ENCODE measurements around the gene TNFSF8. TPM values are rescaled to one million over a fixed set of nuclear protein-coding genes. Genes with fewer than 3 reads are reported as not detected.

TNFSF8 gene
- total and polyA plus RNA-seq, 4 experiments from 2014 or later = 43.2 to 108 (median 64.5) TPM

- H3K27me3 ChIP-seq (ENCODE audit: insufficient read depth, low read length) = no peaks in the 10 kb centered on the region
- no peaks in the 10 kb centered on the region for H3K4me1 ChIP-seq (ENCODE audit: insufficient read depth, low read length)
- H3K27ac ChIP-seq (ENCODE audit: low read depth, low read length) = no peak overlapping the region
- ChIA-PET CTCF (ENCODE audit: partially characterized antibody) (interaction anchor here (0.5 to 2.0 kb wide), 4 partner anchors 37 to 84 kb away, joined by 3 to 8 read pairs (median 4); no protein-coding TSS in a partner anchor), POLR2A (ENCODE audit: partially characterized antibody) (interaction anchor here (1.1 to 1.5 kb wide), 2 partner anchors 8 to 37 kb away, joined by 4 read pairs; no protein-coding TSS in a partner anchor)
- Mint-ChIP-seq H3K27me3 (no peaks in the 10 kb centered on the region), H3K36me3 (no peaks in the 10 kb centered on the region), H3K27ac (peak overlapping the region in 1 of 7 donors; percentile 55), H3K4me1 (peaks cover 0 to 8% (median 5%) of the 10 kb centered on the region in 4 donors), H3K9me3 (peaks cover 0 to 4% (median 0%) of the 10 kb centered on the region in 8 donors), H3K4me3 (no peak overlapping the region)
- no peak overlapping the region for H3K4me3 ChIP-seq (ENCODE audit: low read length in 2 of 2)
- no peak for DNase-seq
- no peaks in the 10 kb centered on the region for H3K9me3 ChIP-seq (ENCODE audit: control insufficient read depth in 1 of 2, low read length in 2 of 2)
- no peaks in the 10 kb centered on the region for H3K36me3 ChIP-seq (ENCODE audit: insufficient read depth, low read length)
- intact Hi-C loops (cut with micrococcal nuclease) = no loop called here
Observed at GRCh38 chr9:114861922-114862605, 68.3 kb downstream of the TNFSF8 start.

GRCh38 chr9:114861273-114861672 is 69.1 kb downstream of the TNFSF8 start:
- H3K9me3 Mint-ChIP-seq = peaks cover 0 to 4% (median 0%) of the 10 kb centered on the region in 8 donors
- intact Hi-C loops (cut with micrococcal nuclease) = no loop called here
- ChIA-PET CTCF (ENCODE audit: partially characterized antibody) (interaction anchor here (1.5 to 2.0 kb wide), 2 partner anchors 38 to 45 kb away, joined by 4 to 8 read pairs; no protein-coding TSS in a partner anchor), POLR2A (ENCODE audit: partially characterized antibody) (interaction anchor here (1.1 to 1.5 kb wide), 2 partner anchors 9 to 37 kb away, joined by 4 read pairs; no protein-coding TSS in a partner anchor)
- H3K4me3 Mint-ChIP-seq = no peak overlapping the region
- Histone ChIP-seq H3K9me3 (ENCODE audit: control insufficient read depth in 1 of 2, low read length in 2 of 2) (no peaks in the 10 kb centered on the region), H3K36me3 (ENCODE audit: insufficient read depth, low read length) (no peaks in the 10 kb centered on the region), H3K4me3 (ENCODE audit: low read length in 2 of 2) (no peak overlapping the region), H3K27ac (ENCODE audit: low read depth, low read length) (no peak overlapping the region), H3K27me3 (ENCODE audit: insufficient read depth, low read length) (no peaks in the 10 kb centered on the region), H3K4me1 (ENCODE audit: insufficient read depth, low read length) (no peaks in the 10 kb centered on the region)
- peaks cover 0 to 8% (median 5%) of the 10 kb centered on the region in 4 donors for H3K4me1 Mint-ChIP-seq
- H3K27me3 Mint-ChIP-seq = no peaks in the 10 kb centered on the region
- DNase-seq = no peak
- no peaks in the 10 kb centered on the region for H3K36me3 Mint-ChIP-seq
- peak overlapping the region in 2 of 7 donors; percentile 6 to 13 for H3K27ac Mint-ChIP-seq

GRCh38 chr9:114860187-114860586 is 70.2 kb downstream of the TNFSF8 start:
- H3K4me3 ChIP-seq (ENCODE audit: low read length in 2 of 2) = no peak overlapping the region
- Mint-ChIP-seq H3K9me3 (peaks cover 0 to 4% (median 0%) of the 10 kb centered on the region in 8 donors), H3K4me1 (peaks cover 0 to 8% (median 5%) of the 10 kb centered on the region in 4 donors), H3K27ac (no peak overlapping the region), H3K36me3 (no peaks in the 10 kb centered on the region), H3K4me3 (no peak overlapping the region), H3K27me3 (no peaks in the 10 kb centered on the region)
- CTCF ChIA-PET (ENCODE audit: partially characterized antibody) = interaction anchor here (2.0 kb wide), 1 partner anchor 46 kb away, joined by 8 read pairs; no protein-coding TSS in a partner anchor
- no peaks in the 10 kb centered on the region for H3K27me3 ChIP-seq (ENCODE audit: insufficient read depth, low read length)
- H3K27ac ChIP-seq (ENCODE audit: low read depth, low read length) = no peak overlapping the region
- POLR2A ChIA-PET (ENCODE audit: partially characterized antibody) = interaction anchor here (1.5 kb wide), 1 partner anchor 10 kb away, joined by 4 read pairs; no protein-coding TSS in a partner anchor
- intact Hi-C loops (cut with micrococcal nuclease) = no loop called here
- no peaks in the 10 kb centered on the region for H3K9me3 ChIP-seq (ENCODE audit: control insufficient read depth in 1 of 2, low read length in 2 of 2)
- no peaks in the 10 kb centered on the region for H3K36me3 ChIP-seq (ENCODE audit: insufficient read depth, low read length)
- DNase-seq = no peak
- no peaks in the 10 kb centered on the region for H3K4me1 ChIP-seq (ENCODE audit: insufficient read depth, low read length)

GRCh38 chr9:114856942-114857315 is 73.5 kb downstream of the TNFSF8 start:
- Mint-ChIP-seq H3K27ac (no peak overlapping the region), H3K4me3 (no peak overlapping the region), H3K4me1 (peaks cover 0 to 7% (median 2%) of the 10 kb centered on the region in 4 donors), H3K36me3 (no peaks in the 10 kb centered on the region), H3K9me3 (peaks cover 0 to 4% (median 0%) of the 10 kb centered on the region in 8 donors), H3K27me3 (no peaks in the 10 kb centered on the region)
- intact Hi-C loops (cut with micrococcal nuclease) = no loop called here
- Histone ChIP-seq H3K4me3 (ENCODE audit: low read length in 2 of 2) (no peak overlapping the region), H3K4me1 (ENCODE audit: insufficient read depth, low read length) (no peaks in the 10 kb centered on the region), H3K36me3 (ENCODE audit: insufficient read depth, low read length) (no peaks in the 10 kb centered on the region), H3K9me3 (ENCODE audit: control insufficient read depth in 1 of 2, low read length in 2 of 2) (no peaks in the 10 kb centered on the region), H3K27me3 (ENCODE audit: insufficient read depth, low read length) (no peaks in the 10 kb centered on the region), H3K27ac (ENCODE audit: low read depth, low read length) (no peak overlapping the region)
- ChIA-PET CTCF (ENCODE audit: partially characterized antibody) (no interaction called here), POLR2A (ENCODE audit: partially characterized antibody) (interaction anchor here (1.7 kb wide), 1 partner anchor 12 kb away, joined by 4 read pairs; no protein-coding TSS in a partner anchor)
- no peak for DNase-seq

- Mint-ChIP-seq H3K4me1 (peaks cover 0 to 8% (median 2%) of the 10 kb centered on the region in 4 donors), H3K27me3 (no peaks in the 10 kb centered on the region), H3K4me3 (no peak overlapping the region), H3K27ac (no peak overlapping the region), H3K36me3 (no peaks in the 10 kb centered on the region), H3K9me3 (peaks cover 0 to 4% (median under 1%) of the 10 kb centered on the region in 8 donors)
- Histone ChIP-seq H3K27me3 (ENCODE audit: insufficient read depth, low read length) (no peaks in the 10 kb centered on the region), H3K36me3 (ENCODE audit: insufficient read depth, low read length) (no peaks in the 10 kb centered on the region), H3K27ac (ENCODE audit: low read depth, low read length) (no peak overlapping the region), H3K4me1 (ENCODE audit: insufficient read depth, low read length) (no peaks in the 10 kb centered on the region), H3K4me3 (ENCODE audit: low read length in 2 of 2) (no peak overlapping the region), H3K9me3 (ENCODE audit: control insufficient read depth in 1 of 2, low read length in 2 of 2) (no peaks in the 10 kb centered on the region)
- intact Hi-C loops (cut with micrococcal nuclease) = no loop called here
- CTCF ChIA-PET (ENCODE audit: partially characterized antibody) = interaction anchor here (0.7 to 1.4 kb wide), 2 partner anchors 50 to 90 kb away, joined by 3 to 4 read pairs; no protein-coding TSS in a partner anchor
- no peak for DNase-seq
- POLR2A ChIA-PET (ENCODE audit: partially characterized antibody) = interaction anchor here (1.7 kb wide), 1 partner anchor 13 kb away, joined by 4 read pairs; no protein-coding TSS in a partner anchor
Observed at GRCh38 chr9:114856215-114856941, 74.0 kb downstream of the TNFSF8 start.

GRCh38 chr9:114855488-114855887 is 74.9 kb downstream of the TNFSF8 start:
- no peak for DNase-seq
- Mint-ChIP-seq H3K27ac (no peak overlapping the region), H3K9me3 (peaks cover 0 to 4% (median under 1%) of the 10 kb centered on the region in 8 donors), H3K27me3 (no peaks in the 10 kb centered on the region), H3K4me1 (peaks cover 0 to 10% (median 9%) of the 10 kb centered on the region in 4 donors), H3K4me3 (no peak overlapping the region), H3K36me3 (no peaks in the 10 kb centered on the region)
- intact Hi-C loops (cut with micrococcal nuclease) = no loop called here
- Histone ChIP-seq H3K4me3 (ENCODE audit: low read length in 2 of 2) (no peak overlapping the region), H3K4me1 (ENCODE audit: insufficient read depth, low read length) (no peaks in the 10 kb centered on the region), H3K36me3 (ENCODE audit: insufficient read depth, low read length) (no peaks in the 10 kb centered on the region), H3K27me3 (ENCODE audit: insufficient read depth, low read length) (no peaks in the 10 kb centered on the region), H3K9me3 (ENCODE audit: control insufficient read depth in 1 of 2, low read length in 2 of 2) (no peaks in the 10 kb centered on the region), H3K27ac (ENCODE audit: low read depth, low read length) (no peak overlapping the region)
- POLR2A ChIA-PET (ENCODE audit: partially characterized antibody) = interaction anchor here (0.9 to 1.7 kb wide), 2 partner anchors 14 to 43 kb away, joined by 4 read pairs; no protein-coding TSS in a partner anchor
- CTCF ChIA-PET (ENCODE audit: partially characterized antibody) = interaction anchor here (0.7 to 1.4 kb wide), 2 partner anchors 33 to 51 kb away, joined by 3 to 4 read pairs; no protein-coding TSS in a partner anchor

Data from CD4-positive, alpha-beta memory T cell (primary cell).